H9 (cell line): ENCODE results near the gene TRAK1. TPM values are rescaled to one million over a fixed set of nuclear protein-coding genes. Genes with fewer than 3 reads are reported as not detected.

Experiments used
- DNase-seq: peaks from one replicate; pipeline ENCODE4 v3.0.0-alpha.2; 2017
- H2AFZ ChIP-seq: one replicate; pipeline ENCODE4 v1.6.1; 2013; ENCODE audit warnings: mild to moderate bottlenecking, low read length, control low read depth, moderate library complexity
- H2AK5ac ChIP-seq: 2 replicates; pipeline ENCODE4 v1.6.1; 2013; ENCODE audit warnings: low read length, control low read depth, mixed read lengths; ENCODE audit not compliant: insufficient read length
- H2BK120ac ChIP-seq: one replicate; pipeline ENCODE4 v1.6.1; 2013; ENCODE audit warnings: low read depth, mild to moderate bottlenecking, low read length, control low read depth, inconsistent platforms; ENCODE audit not compliant: poor library complexity, severe bottlenecking
- H2BK12ac ChIP-seq: 2 replicates; pipeline ENCODE4 v1.6.1; 2013; ENCODE audit warnings: low read length, control low read depth, mixed read lengths, low read depth; ENCODE audit not compliant: insufficient read length
- H2BK15ac ChIP-seq: 2 replicates; pipeline ENCODE4 v1.6.1; 2013; ENCODE audit warnings: low read depth, low read length, control low read depth
- H2BK20ac ChIP-seq: one replicate; pipeline ENCODE4 v1.6.1; 2013; ENCODE audit warnings: low read depth, mild to moderate bottlenecking, low read length, control low read depth, inconsistent platforms; ENCODE audit not compliant: poor library complexity, severe bottlenecking
- H2BK5ac ChIP-seq: 2 replicates; pipeline ENCODE4 v1.6.1; 2013; ENCODE audit warnings: low read length, control low read depth, mixed read lengths; ENCODE audit not compliant: insufficient read length
- H3K14ac ChIP-seq: 2 replicates; pipeline ENCODE4 v1.6.1; 2013; ENCODE audit warnings: low read length, control low read depth; ENCODE audit not compliant: insufficient read depth
- H3K18ac ChIP-seq: 2 replicates; pipeline ENCODE4 v1.6.1; 2013; ENCODE audit warnings: low read depth, mild to moderate bottlenecking, mixed read lengths, low read length, control low read depth; ENCODE audit not compliant: insufficient read length
- H3K23ac ChIP-seq: 2 replicates; pipeline ENCODE4 v1.6.1; 2013; ENCODE audit warnings: low read length, control low read depth, mixed read lengths, low read depth; ENCODE audit not compliant: insufficient read length
- H3K23me2 ChIP-seq: 2 replicates; pipeline ENCODE4 v1.6.1; 2013; ENCODE audit warnings: low read depth, mild to moderate bottlenecking, mixed read lengths, low read length, control low read depth; ENCODE audit not compliant: insufficient read length, poor library complexity, severe bottlenecking
- H3K27ac ChIP-seq: 2 replicates; pipeline ENCODE4 v1.5.1; 2013; ENCODE audit warnings: low read length, control low read depth, mixed read lengths, low read depth; ENCODE audit not compliant: insufficient read length
- H3K27me3 ChIP-seq: 2 replicates; pipeline ENCODE4 v1.6.1; 2013; ENCODE audit warnings: low read length, control low read depth, inconsistent platforms; ENCODE audit not compliant: insufficient read depth
- H3K4ac ChIP-seq: 2 replicates; pipeline ENCODE4 v1.6.1; 2013; ENCODE audit warnings: low read depth, mild to moderate bottlenecking, control low read depth, inconsistent platforms, low read length, moderate library complexity
- H3K4me1 ChIP-seq: 2 replicates; pipeline ENCODE4 v1.6.1; 2013; ENCODE audit warnings: low read length, control low read depth, inconsistent platforms; ENCODE audit not compliant: insufficient read depth
- H3K4me2 ChIP-seq: 2 replicates; pipeline ENCODE4 v1.6.1; 2013; ENCODE audit warnings: low read length, control low read depth, mixed read lengths; ENCODE audit not compliant: insufficient read length, insufficient read depth
- H3K56ac ChIP-seq: 2 replicates; pipeline ENCODE4 v1.6.1; 2013; ENCODE audit warnings: low read depth, mild to moderate bottlenecking, mixed read lengths, low read length, control low read depth; ENCODE audit not compliant: insufficient read length
- H3K79me1 ChIP-seq: 2 replicates; pipeline ENCODE4 v1.6.1; 2013; ENCODE audit warnings: low read depth, mild to moderate bottlenecking, moderate library complexity, low read length, control low read depth, inconsistent platforms; ENCODE audit not compliant: insufficient read depth, poor library complexity, severe bottlenecking
- H3K79me2 ChIP-seq: 2 replicates; pipeline ENCODE4 v1.6.1; 2013; ENCODE audit warnings: low read length, control low read depth, inconsistent platforms; ENCODE audit not compliant: insufficient read depth
- H3K9ac ChIP-seq: 2 replicates; pipeline ENCODE4 v1.6.1; 2013; ENCODE audit warnings: low read length, control low read depth, mixed read lengths; ENCODE audit not compliant: insufficient read length; ENCODE audit errors: extremely low read depth
- H3K9me3 ChIP-seq: one replicate; pipeline ENCODE4 v1.6.1; 2013; ENCODE audit warnings: low read depth, low read length, inconsistent platforms; ENCODE audit not compliant: control insufficient read depth
- H3T11ph ChIP-seq: one replicate; pipeline ENCODE4 v1.6.1; 2013; ENCODE audit warnings: mild to moderate bottlenecking, low read length, control low read depth, inconsistent platforms
- H4K20me1 ChIP-seq: one replicate; pipeline ENCODE4 v1.6.1; 2013; ENCODE audit not compliant: control insufficient read depth, insufficient read length, insufficient read depth
- H4K5ac ChIP-seq: 2 replicates; pipeline ENCODE4 v1.6.1; 2013; ENCODE audit warnings: low read depth, mild to moderate bottlenecking, mixed read lengths, low read length, control low read depth; ENCODE audit not compliant: insufficient read length
- H4K8ac ChIP-seq: replicated peaks from 2 replicates; pipeline ENCODE4 v1.6.1; 2013; ENCODE audit warnings: low read length, control low read depth, mixed read lengths, low read depth; ENCODE audit not compliant: insufficient read length
- H4K91ac ChIP-seq: 2 replicates; pipeline ENCODE4 v1.6.1; 2013; ENCODE audit warnings: low read depth, mild to moderate bottlenecking, moderate library complexity, mixed read lengths, low read length, control low read depth; ENCODE audit not compliant: insufficient read length
- H3K27ac Mint-ChIP-seq, 3 experiments: 2 replicates in 2 of 3; 3 replicates in 1 of 3; pipeline ENCODE4 v1.8.0; 2020 to 2021; ENCODE audit warnings: mixed read lengths in 3 of 3, mild to moderate bottlenecking in 1 of 3, moderate library complexity in 1 of 3
- H3K27me3 Mint-ChIP-seq: 2 replicates; pipeline ENCODE4 v1.8.0; 2021; ENCODE audit warnings: low read depth, mild to moderate bottlenecking, moderate library complexity, mixed read lengths
- H3K36me3 Mint-ChIP-seq, 3 experiments: 2 replicates in 2 of 3; 3 replicates in 1 of 3; pipeline ENCODE4 v1.8.0; 2020 to 2021; ENCODE audit warnings: low read depth in 3 of 3, mixed read lengths in 3 of 3; ENCODE audit not compliant: insufficient read depth in 1 of 3
- H3K4me1 Mint-ChIP-seq, 2 experiments: 2 replicates each; pipeline ENCODE4 v1.8.0; 2020; ENCODE audit warnings: mixed read lengths in 2 of 2
- H3K4me3 Mint-ChIP-seq, 2 experiments: 2 replicates in 1 of 2; 3 replicates in 1 of 2; pipeline ENCODE4 v1.8.0; 2020 to 2021; ENCODE audit warnings: mild to moderate bottlenecking in 2 of 2, mixed read lengths in 2 of 2, moderate library complexity in 1 of 2
- H3K9me3 Mint-ChIP-seq, 2 experiments: 2 replicates in 1 of 2; 3 replicates in 1 of 2; pipeline ENCODE4 v1.8.0; 2020; ENCODE audit warnings: mild to moderate bottlenecking in 2 of 2, mixed read lengths in 2 of 2, moderate library complexity in 1 of 2
- CTCF ChIP-seq: fragments of 200-600 bp; sonication (generic); conservative IDR thresholded peaks from 3 replicates; pipeline ENCODE4 v1.8.0; 2021; ENCODE audit warnings: antibody characterized with exemption, mild to moderate bottlenecking
- WGBS: extraction: QIAGEN DNeasy Blood & Tissue Kit; methylation state at CpG from one replicate; pipeline ENCODE4 v1.1.7; 2013; ENCODE audit warnings: missing lambda C conversion rate, low lambda C conversion rate, mixed read lengths; ENCODE audit not compliant: insufficient read length; ENCODE audit errors: extremely low coverage; 5-methylcytosine and 5-hydroxymethylcytosine counted together
- total RNA-seq: library from RNA; stranded (reverse); gene quantifications from 2 replicates; pipeline ENCODE4 v1.2.1, GENCODE V29; 2021

The TRAK1 gene
- total RNA-seq, 1 experiment from 2014 or later: 34.2 TPM

GRCh38 chr3:42192334-42193200 is 101.4 kb downstream of the TRAK1 start:
- H3K4ac ChIP-seq: no peak overlapping the region
- H3K4me3 Mint-ChIP-seq: no peak overlapping the region

More at GRCh38 chr3:42192334-42193200, 101.4 kb downstream of the TRAK1 start:
- Histone ChIP-seq H4K8ac (no peak overlapping the region), H3K27me3 (no peaks in the 10 kb centered on the region), H4K5ac (no peak overlapping the region), H2AFZ (no peak overlapping the region), H2AK5ac (no peak overlapping the region), H3K9me3 (no peaks in the 10 kb centered on the region), H3K14ac (no peak overlapping the region), H3K56ac (no peak overlapping the region), H2BK12ac (no peak overlapping the region), H2BK5ac (no peak overlapping the region), H3K23ac (no peak overlapping the region), H3K27ac (no peak overlapping the region), H2BK15ac (no peak overlapping the region), H2BK120ac (no peak overlapping the region), H3K23me2 (no peaks in the 10 kb centered on the region), H3K4me2 (no peak overlapping the region), H3T11ph (no peak overlapping the region), H2BK20ac (no peak overlapping the region), H4K91ac (no peak overlapping the region), H3K18ac (no peak overlapping the region), H4K20me1 (no peaks in the 10 kb centered on the region), H3K79me2 (no peaks in the 10 kb centered on the region), H3K79me1 (no peaks in the 10 kb centered on the region), H3K9ac (no peak overlapping the region), H3K4me1 (no peaks in the 10 kb centered on the region; the same call in 1 of the 2 replicates)
- no peak for TF ChIP-seq CTCF
- Mint-ChIP-seq H3K4me1 (peaks cover 3 to 14% of the 10 kb centered on the region in 2 experiments; a peak in 3 of 4 replicates), H3K27ac (peak overlapping the region in 2 of 3 experiments; percentile 22 to 82; a peak in 4 of 7 replicates), H3K27me3 (no peaks in the 10 kb centered on the region), H3K9me3 (no peaks in the 10 kb centered on the region), H3K36me3 (peaks cover 14 to 64% (median 52%) of the 10 kb centered on the region in 3 experiments; a peak in 6 of 7 replicates)
- no CpG with 5 or more reads among the region's 8 CpGs for WGBS
- no peak for DNase-seq
